Vagina (tissue), 2 donors: ENCODE results near the gene MLKL. TPM values are rescaled to one million over a fixed set of nuclear protein-coding genes. Genes with fewer than 3 reads are reported as not detected.
"Not testable (repeated sequence)": the region's sequence is repeated elsewhere in the genome, so short reads cannot be mapped to it uniquely, and the experiment has no call there.

Experiments used
- DNase-seq, 2 donors: peaks; one replicate each; pipeline ENCODE4 v3.0.0-alpha.2; 2017; ENCODE audit errors: extremely low spot score in 2 of 2
- H3K27ac ChIP-seq: fragments of 200-600 bp; sonication (generic); one replicate; pipeline ENCODE4 v1.5.1; 2019
- H3K27me3 ChIP-seq: fragments of 200-600 bp; sonication (generic); one replicate; pipeline ENCODE4 v1.5.1; 2019
- H3K36me3 ChIP-seq, 2 donors: fragments of 200-600 bp; sonication (generic); one replicate each; pipeline ENCODE4 v1.5.1; 2017 to 2019
- H3K4me1 ChIP-seq: fragments of 200-600 bp; sonication (generic); one replicate; pipeline ENCODE4 v1.5.1; 2019
- H3K4me3 ChIP-seq, 2 donors: fragments of 200-600 bp; sonication (generic); 1 replicate in 1 of 2; 2 replicates in 1 of 2; pipeline ENCODE4 v1.5.1; 2016 to 2019
- H3K9me3 ChIP-seq: fragments of 200-600 bp; sonication (generic); one replicate; pipeline ENCODE4 v1.5.1; 2019
- POLR2A ChIP-seq, 2 donors: fragments of 450-650 bp; IDR thresholded peaks; one replicate each; pipeline ENCODE4 v1.6.1; 2017; ENCODE audit warnings: antibody characterized with exemption in 2 of 2, mild to moderate bottlenecking in 2 of 2, moderate library complexity in 2 of 2
- POLR2AphosphoS5 ChIP-seq, 2 donors: sonication (generic); formaldehyde crosslinking; IDR thresholded peaks; one replicate each; pipeline ENCODE4 v1.9.0; 2017; ENCODE audit warnings: antibody characterized with exemption in 2 of 2, mild to moderate bottlenecking in 2 of 2, low read depth in 1 of 2; ENCODE audit not compliant: insufficient read depth in 1 of 2
- intact Hi-C: fragments of 100-400 bp; cut with DNase I; formaldehyde crosslinking; loops from one replicate; pipeline ENCODE4 v1.15.1; 2023
- total RNA-seq: library from RNA; depleted of rRNA; stranded (reverse); fragments of >200 nt; gene quantifications from one replicate; pipeline ENCODE4 v1.2.3, GENCODE V29; 2016
- TF ChIP-seq, protein P1 (sequence below), 3 experiments: fragments of 450-650 bp in 2 of 3; fragments of 200-600 bp in 1 of 3; sonication (generic) in 1 of 3; IDR thresholded peaks; one replicate each; pipeline ENCODE4 v1.5.1; 2017 to 2019; ENCODE audit warnings: antibody characterized with exemption in 3 of 3, mild to moderate bottlenecking in 2 of 3, moderate library complexity in 2 of 3

MLKL gene
- total RNA-seq, 1 donor from 2014 or later: 40.0 TPM

DNA sequence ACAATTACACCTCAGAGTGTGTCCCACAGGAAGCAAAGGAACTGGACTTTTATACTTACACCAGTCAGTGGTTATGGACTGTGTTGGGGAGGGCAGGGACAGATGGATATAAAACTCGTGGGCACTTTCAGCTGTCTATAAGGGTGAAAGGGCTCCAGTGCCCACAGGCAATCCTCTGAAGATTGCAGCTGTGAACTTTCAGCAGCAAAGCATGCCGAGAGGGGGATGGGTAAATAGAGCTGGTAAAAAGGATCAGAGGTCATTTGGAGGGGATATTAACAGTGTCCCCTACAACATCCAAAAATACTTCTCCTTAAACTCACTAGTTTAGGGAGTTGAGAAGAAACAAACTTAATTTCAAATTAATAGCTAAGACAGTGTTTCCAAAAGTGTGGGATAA is 20.7 kb downstream of the MLKL start:
- Histone ChIP-seq H3K36me3 (peaks cover 0 to 20% of the 10 kb centered on the region in 2 donors), H3K4me1 (no peaks in the 10 kb centered on the region), H3K27ac (no peak overlapping the region), H3K4me3 (no peak overlapping the region), H3K9me3 (no peaks in the 10 kb centered on the region), H3K27me3 (no peaks in the 10 kb centered on the region)
- TF ChIP-seq, protein P1, sequence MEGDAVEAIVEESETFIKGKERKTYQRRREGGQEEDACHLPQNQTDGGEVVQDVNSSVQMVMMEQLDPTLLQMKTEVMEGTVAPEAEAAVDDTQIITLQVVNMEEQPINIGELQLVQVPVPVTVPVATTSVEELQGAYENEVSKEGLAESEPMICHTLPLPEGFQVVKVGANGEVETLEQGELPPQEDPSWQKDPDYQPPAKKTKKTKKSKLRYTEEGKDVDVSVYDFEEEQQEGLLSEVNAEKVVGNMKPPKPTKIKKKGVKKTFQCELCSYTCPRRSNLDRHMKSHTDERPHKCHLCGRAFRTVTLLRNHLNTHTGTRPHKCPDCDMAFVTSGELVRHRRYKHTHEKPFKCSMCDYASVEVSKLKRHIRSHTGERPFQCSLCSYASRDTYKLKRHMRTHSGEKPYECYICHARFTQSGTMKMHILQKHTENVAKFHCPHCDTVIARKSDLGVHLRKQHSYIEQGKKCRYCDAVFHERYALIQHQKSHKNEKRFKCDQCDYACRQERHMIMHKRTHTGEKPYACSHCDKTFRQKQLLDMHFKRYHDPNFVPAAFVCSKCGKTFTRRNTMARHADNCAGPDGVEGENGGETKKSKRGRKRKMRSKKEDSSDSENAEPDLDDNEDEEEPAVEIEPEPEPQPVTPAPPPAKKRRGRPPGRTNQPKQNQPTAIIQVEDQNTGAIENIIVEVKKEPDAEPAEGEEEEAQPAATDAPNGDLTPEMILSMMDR (IDR thresholded peaks at IDR 0.05): no peak
- TF ChIP-seq POLR2A (IDR thresholded peaks at IDR 0.05) (no peak), POLR2AphosphoS5 (IDR thresholded peaks at IDR 0.05; ENCODE audit: insufficient read depth in 1 of 2, low read depth in 1 of 2) (no peak)
- no peak for DNase-seq
- intact Hi-C loops: no loop called here

DNA sequence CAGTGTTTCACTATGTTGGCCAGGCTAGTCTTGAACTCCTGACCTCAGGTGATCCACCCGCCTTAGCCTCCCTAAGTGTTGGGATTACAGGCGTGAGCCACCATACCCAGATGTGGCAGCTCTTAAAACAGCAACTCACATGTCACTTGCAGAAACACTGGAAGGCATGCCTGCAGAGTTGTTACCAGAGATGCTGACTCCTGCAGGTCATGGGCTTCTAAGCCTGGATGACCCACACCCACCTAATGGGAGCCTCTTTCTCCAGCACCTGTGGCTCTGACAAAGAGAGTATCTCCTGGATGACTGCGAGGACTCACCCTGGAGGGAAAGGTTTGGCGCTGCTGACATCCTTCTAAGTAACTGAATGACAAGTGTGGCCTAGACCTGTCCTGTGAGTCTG is 22.8 kb downstream of the MLKL start:
- intact Hi-C loops: no loop called here

DNA sequence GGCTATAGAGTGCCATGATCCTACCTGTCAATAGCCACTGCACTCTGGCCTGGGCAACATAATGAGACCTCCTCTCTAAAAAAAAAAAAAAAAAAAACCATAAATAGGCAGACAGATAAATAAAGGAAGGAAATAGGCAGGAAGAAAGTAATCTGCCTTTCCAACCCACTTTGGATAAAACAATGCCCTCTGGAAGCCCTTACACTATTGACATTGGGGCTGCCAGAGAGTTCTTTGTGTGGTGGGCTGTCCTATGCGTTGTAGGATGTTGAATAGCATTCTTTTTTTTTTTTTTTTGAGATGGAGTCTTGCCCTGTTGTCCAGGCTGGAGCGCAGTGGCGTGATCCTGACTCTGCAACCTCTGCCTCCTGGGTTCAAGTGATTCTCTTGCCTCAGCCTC is 26.8 kb downstream of the MLKL start:
- intact Hi-C loops: no loop called here
- H3K4me3 ChIP-seq: no peak overlapping the region
- no peak for TF ChIP-seq POLR2AphosphoS5 (IDR thresholded peaks at IDR 0.05; ENCODE audit: insufficient read depth in 1 of 2, low read depth in 1 of 2)
- H3K27me3 ChIP-seq: no peaks in the 10 kb centered on the region
- peaks cover 0 to 23% of the 10 kb centered on the region in 2 donors for H3K36me3 ChIP-seq
- DNase-seq: no peak
- no peaks in the 10 kb centered on the region for H3K4me1 ChIP-seq
- H3K9me3 ChIP-seq: no peaks in the 10 kb centered on the region
- no peak overlapping the region for H3K27ac ChIP-seq

More for the DNA sequence above, 22.8 kb downstream of the MLKL start:
- H3K36me3 ChIP-seq: peaks cover 0 to 28% of the 10 kb centered on the region in 2 donors
- no peak for DNase-seq
- TF ChIP-seq POLR2A (IDR thresholded peaks at IDR 0.05) (no peak), POLR2AphosphoS5 (IDR thresholded peaks at IDR 0.05; ENCODE audit: insufficient read depth in 1 of 2, low read depth in 1 of 2) (no peak)
- TF ChIP-seq, protein P1 (IDR thresholded peaks at IDR 0.05): no peak
- no peaks in the 10 kb centered on the region for H3K4me1 ChIP-seq
- H3K27ac ChIP-seq: no peak overlapping the region
- H3K27me3 ChIP-seq: no peaks in the 10 kb centered on the region
- H3K9me3 ChIP-seq: no peaks in the 10 kb centered on the region
- no peak overlapping the region for H3K4me3 ChIP-seq

DNA sequence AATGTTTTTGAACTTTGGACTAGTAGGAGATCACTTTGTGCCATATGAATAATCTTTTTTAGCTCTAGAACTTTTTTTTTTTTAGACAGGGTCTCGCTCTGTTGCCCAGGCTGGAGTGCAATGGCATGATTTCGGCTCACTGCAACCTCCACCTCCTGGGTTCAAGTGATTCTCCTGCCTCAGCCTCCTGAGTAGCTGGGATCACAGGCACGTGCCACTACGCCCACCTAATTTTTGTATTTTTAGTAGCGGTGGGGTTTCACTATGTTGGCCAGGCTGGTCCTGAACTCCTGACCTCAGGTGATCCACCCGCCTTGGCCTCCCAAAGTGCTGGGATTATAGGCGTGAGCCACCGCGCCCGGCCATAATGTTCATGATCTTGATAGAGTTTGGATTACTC is 31.8 kb downstream of the MLKL start:
- H3K36me3 ChIP-seq, intact Hi-C loops, H3K4me3 ChIP-seq, H3K27ac ChIP-seq, H3K27me3 ChIP-seq, H3K9me3 ChIP-seq, DNase-seq: not testable (repeated sequence)
- H3K4me1 ChIP-seq: peaks cover 18% of the 10 kb centered on the region

DNA sequence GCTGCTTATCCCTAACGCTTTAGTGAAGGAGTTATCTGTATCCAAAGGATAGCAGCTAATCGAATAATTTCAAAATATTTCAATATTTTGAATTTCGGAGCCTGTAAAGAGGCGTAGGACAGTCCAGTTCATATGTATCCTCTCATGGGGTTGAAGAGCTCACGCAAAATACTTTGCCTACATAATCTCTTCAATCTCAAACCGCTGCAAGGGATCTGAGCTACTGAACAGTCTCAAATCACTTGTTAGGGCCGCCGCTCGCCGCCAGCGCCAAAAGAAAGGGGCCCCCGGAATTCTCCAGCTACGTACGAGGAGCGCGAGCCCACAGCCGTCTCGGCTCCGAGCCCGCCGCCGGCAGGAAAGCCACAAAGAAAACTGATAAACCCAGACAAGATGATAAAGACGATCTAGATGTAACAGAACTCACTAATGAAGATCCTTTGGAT is 33.4 kb downstream of the MLKL start:
- Histone ChIP-seq H3K27me3 (no peaks in the 10 kb centered on the region), H3K36me3 (peaks cover 0 to 14% of the 10 kb centered on the region in 2 donors), H3K4me3 (peak overlapping the region; percentile 71 to 97), H3K27ac (peak overlapping the region; percentile 71), H3K9me3 (no peaks in the 10 kb centered on the region), H3K4me1 (peaks cover 18% of the 10 kb centered on the region)
- TF ChIP-seq, protein P1 (IDR thresholded peaks at IDR 0.05): no peak
- TF ChIP-seq POLR2A (IDR thresholded peaks at IDR 0.05) (no peak), POLR2AphosphoS5 (IDR thresholded peaks at IDR 0.05; ENCODE audit: insufficient read depth in 1 of 2, low read depth in 1 of 2) (no peak)
- no peak for DNase-seq
- intact Hi-C loops: no loop called here

DNA sequence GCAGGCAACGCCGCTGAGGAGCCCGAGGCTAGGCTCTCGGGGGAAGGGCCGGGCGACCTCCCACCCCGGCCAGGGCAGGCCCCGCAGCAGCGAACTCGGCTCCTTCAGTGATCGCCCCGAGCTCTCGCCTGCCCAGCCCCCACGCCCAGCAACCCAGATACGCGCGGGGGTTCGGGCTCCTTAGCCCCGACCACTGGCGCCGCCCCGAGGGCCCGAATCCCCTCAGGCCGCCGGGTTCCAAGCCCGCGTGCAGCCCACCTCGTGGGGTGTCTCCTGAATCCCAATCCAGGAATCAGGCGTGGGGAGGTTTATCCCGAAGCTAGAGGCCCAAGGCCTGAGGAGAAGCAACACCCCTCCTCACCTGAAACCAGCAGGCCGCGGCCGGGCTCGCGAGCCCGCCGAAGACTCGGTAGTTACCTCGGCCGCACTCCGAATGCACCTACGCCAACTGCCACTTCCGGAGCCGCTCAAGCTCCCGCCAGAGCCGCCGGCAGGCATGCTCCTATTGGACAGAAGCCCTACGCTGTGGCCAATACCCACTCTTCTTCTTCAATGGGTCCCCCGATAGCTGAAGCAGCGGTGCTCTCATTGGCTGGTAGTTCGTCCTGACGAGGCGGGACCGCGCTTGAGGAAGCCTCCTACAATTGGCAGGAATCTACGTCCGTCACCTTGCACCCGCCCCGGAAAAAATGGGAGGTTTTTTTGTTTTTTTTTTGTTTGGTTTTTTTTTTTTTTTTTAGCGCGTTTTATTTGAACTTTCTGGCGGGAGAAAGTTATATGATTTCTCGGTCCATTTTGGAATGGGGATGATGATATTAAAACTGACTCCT is 34.0 kb downstream of the MLKL start, which contains the start of gene RFWD3:
RFWD3 (minus strand) TSS at position 453 of the 830 bp plus-strand sequence. CDS start 5,428 bp downstream, outside the sequence.
- Histone ChIP-seq H3K9me3 (no peaks in the 10 kb centered on the region), H3K4me3 (peak within 1 kb of the TSS; percentile 71 to 97), H3K27ac (peak within 1 kb of the TSS; percentile 71), H3K36me3 (peaks cover 0 to 14% of the 10 kb centered on the region in 2 donors), H3K27me3 (no peaks in the 10 kb centered on the region), H3K4me1 (peaks cover 18% of the 10 kb centered on the region)
- peak in 1 of 2 donors; percentile 100 for DNase-seq
- TF ChIP-seq, protein P1 (IDR thresholded peaks at IDR 0.05): no peak
- TF ChIP-seq POLR2AphosphoS5 (IDR thresholded peaks at IDR 0.05; ENCODE audit: insufficient read depth in 1 of 2, low read depth in 1 of 2): peak; percentile 72 to 94
- intact Hi-C loops: no loop called here
